ENCODE measurements around the gene CAP2.

CAP2 gene

DNA sequence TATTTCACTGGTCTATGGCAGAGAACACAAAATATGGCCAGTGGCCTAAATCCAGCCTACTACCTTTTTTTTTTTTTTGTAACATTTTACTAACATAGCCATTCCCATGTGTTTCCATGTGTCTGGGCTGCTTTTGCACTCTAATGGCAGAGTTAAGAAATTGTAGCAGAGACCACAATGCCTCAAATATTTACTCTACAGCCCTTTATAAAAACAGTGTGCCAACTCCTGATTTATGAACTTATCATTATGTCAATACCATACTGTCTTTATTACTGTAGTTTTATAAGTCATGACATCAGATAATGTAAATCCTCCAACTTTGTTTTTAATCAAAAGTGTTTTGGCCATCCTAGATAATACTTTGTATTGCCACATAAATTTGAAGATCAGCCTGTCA lies 27.4 kb upstream of the CAP2 start:
- no peak overlapping the region for H3K27ac ChIP-seq (replicated peaks)
- DNase-seq (ENCODE audit: low read depth in 1 of 2, low spot score in 1 of 2) = no peak
- no peak overlapping the region for H3K4me3 ChIP-seq (replicated peaks; ENCODE audit: insufficient read depth, low read length)
- TF ChIP-seq, protein P1, sequence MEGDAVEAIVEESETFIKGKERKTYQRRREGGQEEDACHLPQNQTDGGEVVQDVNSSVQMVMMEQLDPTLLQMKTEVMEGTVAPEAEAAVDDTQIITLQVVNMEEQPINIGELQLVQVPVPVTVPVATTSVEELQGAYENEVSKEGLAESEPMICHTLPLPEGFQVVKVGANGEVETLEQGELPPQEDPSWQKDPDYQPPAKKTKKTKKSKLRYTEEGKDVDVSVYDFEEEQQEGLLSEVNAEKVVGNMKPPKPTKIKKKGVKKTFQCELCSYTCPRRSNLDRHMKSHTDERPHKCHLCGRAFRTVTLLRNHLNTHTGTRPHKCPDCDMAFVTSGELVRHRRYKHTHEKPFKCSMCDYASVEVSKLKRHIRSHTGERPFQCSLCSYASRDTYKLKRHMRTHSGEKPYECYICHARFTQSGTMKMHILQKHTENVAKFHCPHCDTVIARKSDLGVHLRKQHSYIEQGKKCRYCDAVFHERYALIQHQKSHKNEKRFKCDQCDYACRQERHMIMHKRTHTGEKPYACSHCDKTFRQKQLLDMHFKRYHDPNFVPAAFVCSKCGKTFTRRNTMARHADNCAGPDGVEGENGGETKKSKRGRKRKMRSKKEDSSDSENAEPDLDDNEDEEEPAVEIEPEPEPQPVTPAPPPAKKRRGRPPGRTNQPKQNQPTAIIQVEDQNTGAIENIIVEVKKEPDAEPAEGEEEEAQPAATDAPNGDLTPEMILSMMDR (IDR thresholded peaks at IDR 0.05; ENCODE audit: insufficient read depth, low read length) = no peak
- TF ChIP-seq, protein P2, sequence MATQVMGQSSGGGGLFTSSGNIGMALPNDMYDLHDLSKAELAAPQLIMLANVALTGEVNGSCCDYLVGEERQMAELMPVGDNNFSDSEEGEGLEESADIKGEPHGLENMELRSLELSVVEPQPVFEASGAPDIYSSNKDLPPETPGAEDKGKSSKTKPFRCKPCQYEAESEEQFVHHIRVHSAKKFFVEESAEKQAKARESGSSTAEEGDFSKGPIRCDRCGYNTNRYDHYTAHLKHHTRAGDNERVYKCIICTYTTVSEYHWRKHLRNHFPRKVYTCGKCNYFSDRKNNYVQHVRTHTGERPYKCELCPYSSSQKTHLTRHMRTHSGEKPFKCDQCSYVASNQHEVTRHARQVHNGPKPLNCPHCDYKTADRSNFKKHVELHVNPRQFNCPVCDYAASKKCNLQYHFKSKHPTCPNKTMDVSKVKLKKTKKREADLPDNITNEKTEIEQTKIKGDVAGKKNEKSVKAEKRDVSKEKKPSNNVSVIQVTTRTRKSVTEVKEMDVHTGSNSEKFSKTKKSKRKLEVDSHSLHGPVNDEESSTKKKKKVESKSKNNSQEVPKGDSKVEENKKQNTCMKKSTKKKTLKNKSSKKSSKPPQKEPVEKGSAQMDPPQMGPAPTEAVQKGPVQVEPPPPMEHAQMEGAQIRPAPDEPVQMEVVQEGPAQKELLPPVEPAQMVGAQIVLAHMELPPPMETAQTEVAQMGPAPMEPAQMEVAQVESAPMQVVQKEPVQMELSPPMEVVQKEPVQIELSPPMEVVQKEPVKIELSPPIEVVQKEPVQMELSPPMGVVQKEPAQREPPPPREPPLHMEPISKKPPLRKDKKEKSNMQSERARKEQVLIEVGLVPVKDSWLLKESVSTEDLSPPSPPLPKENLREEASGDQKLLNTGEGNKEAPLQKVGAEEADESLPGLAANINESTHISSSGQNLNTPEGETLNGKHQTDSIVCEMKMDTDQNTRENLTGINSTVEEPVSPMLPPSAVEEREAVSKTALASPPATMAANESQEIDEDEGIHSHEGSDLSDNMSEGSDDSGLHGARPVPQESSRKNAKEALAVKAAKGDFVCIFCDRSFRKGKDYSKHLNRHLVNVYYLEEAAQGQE (IDR thresholded peaks at IDR 0.05; ENCODE audit: insufficient replicate concordance, low read depth) = no peak
- TF ChIP-seq POLR2AphosphoS5 (IDR thresholded peaks at IDR 0.05; ENCODE audit: low read depth) (no peak), GABPA (IDR thresholded peaks at IDR 0.05; ENCODE audit: low read depth) (no peak), SPI1 (IDR thresholded peaks at IDR 0.05; ENCODE audit: borderline replicate concordance, low read depth) (no peak)
- H3K27me3 ChIP-seq (ENCODE audit: insufficient read depth, poor library complexity, severe bottlenecking) = no peaks in the 10 kb centered on the region

DNA sequence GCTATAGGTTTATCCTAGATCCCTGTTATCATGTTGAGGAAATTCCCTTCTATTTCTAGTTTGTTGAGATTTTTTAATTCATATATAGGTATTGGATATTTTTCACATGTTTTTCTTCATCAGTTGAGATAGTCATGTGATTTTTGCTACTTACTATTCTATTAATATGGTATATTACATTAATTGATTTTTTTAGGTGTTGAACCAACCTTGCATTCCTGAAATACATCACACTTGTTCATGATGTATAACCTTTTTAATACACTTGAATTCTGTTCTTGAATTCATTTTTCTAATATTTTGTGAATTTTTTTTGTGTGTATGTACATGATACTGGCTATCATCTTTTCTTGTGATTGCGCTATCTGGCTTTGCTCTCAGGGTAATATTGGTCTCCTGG lies 25.5 kb upstream of the CAP2 start:
- Histone ChIP-seq H3K4me3 (replicated peaks; ENCODE audit: insufficient read depth, low read length) (no peak overlapping the region), H3K27me3 (ENCODE audit: insufficient read depth, poor library complexity, severe bottlenecking) (no peaks in the 10 kb centered on the region), H3K27ac (replicated peaks) (no peak overlapping the region)
- DNase-seq (ENCODE audit: low read depth in 1 of 2, low spot score in 1 of 2) = no peak
- no peak for TF ChIP-seq POLR2AphosphoS5 (IDR thresholded peaks at IDR 0.05; ENCODE audit: low read depth)
- TF ChIP-seq, protein P1 (IDR thresholded peaks at IDR 0.05; ENCODE audit: insufficient read depth, low read length) = no peak
- no peak for TF ChIP-seq SPI1 (IDR thresholded peaks at IDR 0.05; ENCODE audit: borderline replicate concordance, low read depth)
- TF ChIP-seq GABPA (IDR thresholded peaks at IDR 0.05; ENCODE audit: low read depth) = no peak
- TF ChIP-seq, protein P2 (IDR thresholded peaks at IDR 0.05; ENCODE audit: insufficient replicate concordance, low read depth) = no peak

DNA sequence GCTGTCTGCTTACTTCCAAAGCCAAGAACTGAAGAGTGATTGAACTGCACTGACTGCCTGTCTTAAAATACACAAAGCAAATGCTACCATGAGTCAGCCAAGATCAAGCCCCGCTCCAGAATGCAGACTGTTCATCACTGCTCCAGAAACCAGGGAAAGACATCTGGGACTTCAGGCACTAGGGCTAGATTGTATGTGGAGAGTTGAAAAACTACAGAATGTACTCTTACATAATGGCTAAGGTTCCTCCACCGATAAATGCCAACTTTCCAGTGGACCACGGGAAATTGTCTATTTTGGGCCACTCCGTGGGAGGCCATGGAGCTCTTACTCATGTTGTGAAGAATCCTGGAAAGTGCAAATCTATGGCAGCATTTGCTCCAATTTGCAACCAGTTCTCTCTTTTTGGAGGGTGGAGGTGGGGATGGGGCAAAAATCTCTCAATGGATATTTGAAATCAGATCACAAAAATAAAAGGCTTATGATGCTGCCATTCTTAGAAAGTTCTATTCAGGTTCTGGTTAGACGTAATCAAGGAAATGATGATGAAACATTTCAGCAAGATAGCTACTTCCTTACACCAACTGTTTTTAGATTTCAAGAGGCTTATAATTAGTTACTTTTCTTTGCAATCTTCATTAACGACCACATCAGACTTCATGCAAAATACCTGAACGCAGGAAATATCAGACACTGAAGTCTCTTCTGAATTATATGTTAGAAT lies 11.8 kb upstream of the CAP2 start:
- DNase-seq (ENCODE audit: low read depth in 1 of 2, low spot score in 1 of 2) = no peak
- TF ChIP-seq, protein P2 (IDR thresholded peaks at IDR 0.05; ENCODE audit: insufficient replicate concordance, low read depth) = no peak
- TF ChIP-seq POLR2AphosphoS5 (IDR thresholded peaks at IDR 0.05; ENCODE audit: low read depth) = no peak
- TF ChIP-seq, protein P1 (IDR thresholded peaks at IDR 0.05; ENCODE audit: insufficient read depth, low read length) = no peak
- TF ChIP-seq SPI1 (IDR thresholded peaks at IDR 0.05; ENCODE audit: borderline replicate concordance, low read depth) = no peak
- no peak for TF ChIP-seq GABPA (IDR thresholded peaks at IDR 0.05; ENCODE audit: low read depth)
- Histone ChIP-seq H3K27me3 (ENCODE audit: insufficient read depth, poor library complexity, severe bottlenecking) (no peaks in the 10 kb centered on the region), H3K4me3 (replicated peaks; ENCODE audit: insufficient read depth, low read length) (no peak overlapping the region), H3K27ac (replicated peaks) (no peak overlapping the region)

All from HL-60 (cell line).